Transverse colon (tissue), 3 donors: Measurements from ENCODE around the gene GRM4.

Source experiments
- EP300 ChIP-seq: sonication (generic); formaldehyde crosslinking; IDR thresholded peaks from one replicate; pipeline ENCODE4 v1.6.1; 2017; ENCODE audit warnings: antibody characterized with exemption, low read depth
- TF ChIP-seq, protein P1 (sequence below), 5 experiments: fragments of 200-600 bp in 3 of 5; fragments of 450-650 bp in 2 of 5; sonication (generic) in 3 of 5; IDR thresholded peaks; 1 replicate in 2 of 5; 2 replicates in 3 of 5; pipeline ENCODE4 v1.5.1; 2016 to 2017; ENCODE audit warnings: antibody characterized with exemption in 5 of 5, inconsistent platforms in 3 of 5, mild to moderate bottlenecking in 2 of 5, moderate library complexity in 1 of 5

DNA sequence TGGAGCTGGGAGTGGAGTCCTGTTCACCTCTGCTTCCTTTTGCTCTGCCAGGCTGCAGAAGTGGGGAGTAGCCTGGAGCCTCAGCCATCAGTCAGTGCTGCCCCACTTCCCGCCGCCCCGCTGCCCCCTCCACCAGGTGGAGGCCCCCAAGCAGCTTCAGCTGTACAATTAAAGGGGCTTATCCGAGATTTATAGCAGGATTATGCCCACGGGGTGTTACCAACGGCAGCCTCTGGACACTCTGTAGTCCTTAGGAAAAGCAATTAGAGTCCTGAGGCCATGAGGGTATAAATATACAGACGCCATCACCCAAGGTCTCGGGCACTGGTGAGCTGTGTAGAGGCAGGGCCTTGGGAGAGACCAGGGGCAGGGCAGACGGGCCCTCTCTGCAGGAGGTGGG is 55.4 kb downstream of the GRM4 start:
- TF ChIP-seq EP300: no peak
- TF ChIP-seq, protein P1, sequence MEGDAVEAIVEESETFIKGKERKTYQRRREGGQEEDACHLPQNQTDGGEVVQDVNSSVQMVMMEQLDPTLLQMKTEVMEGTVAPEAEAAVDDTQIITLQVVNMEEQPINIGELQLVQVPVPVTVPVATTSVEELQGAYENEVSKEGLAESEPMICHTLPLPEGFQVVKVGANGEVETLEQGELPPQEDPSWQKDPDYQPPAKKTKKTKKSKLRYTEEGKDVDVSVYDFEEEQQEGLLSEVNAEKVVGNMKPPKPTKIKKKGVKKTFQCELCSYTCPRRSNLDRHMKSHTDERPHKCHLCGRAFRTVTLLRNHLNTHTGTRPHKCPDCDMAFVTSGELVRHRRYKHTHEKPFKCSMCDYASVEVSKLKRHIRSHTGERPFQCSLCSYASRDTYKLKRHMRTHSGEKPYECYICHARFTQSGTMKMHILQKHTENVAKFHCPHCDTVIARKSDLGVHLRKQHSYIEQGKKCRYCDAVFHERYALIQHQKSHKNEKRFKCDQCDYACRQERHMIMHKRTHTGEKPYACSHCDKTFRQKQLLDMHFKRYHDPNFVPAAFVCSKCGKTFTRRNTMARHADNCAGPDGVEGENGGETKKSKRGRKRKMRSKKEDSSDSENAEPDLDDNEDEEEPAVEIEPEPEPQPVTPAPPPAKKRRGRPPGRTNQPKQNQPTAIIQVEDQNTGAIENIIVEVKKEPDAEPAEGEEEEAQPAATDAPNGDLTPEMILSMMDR (IDR thresholded peaks at IDR 0.05): no peak
